HFF-Myc (cell line): ENCODE data around the gene ACTN4.

Experiments
- DNase-seq: peaks from one replicate; pipeline ENCODE4 v3.0.0-alpha.2; 2011; ENCODE audit warnings: low read depth; ENCODE audit errors: extremely low read depth
- H3K4me3 ChIP-seq: replicated peaks from 2 replicates; pipeline ENCODE4 v1.5.1; 2011; ENCODE audit warnings: low read depth, mild to moderate bottlenecking, control low read depth, low read length
- CTCF ChIP-seq: IDR thresholded peaks from 2 replicates; pipeline ENCODE4 v1.5.1; 2012; ENCODE audit warnings: mild to moderate bottlenecking, low read depth, low read length, control low read depth; ENCODE audit errors: missing control alignments

ACTN4 gene

GRCh38 chr19:38639679-38640078 is 7.8 kb upstream of the ACTN4 start:
- no peak for TF ChIP-seq CTCF
- no peak overlapping the region for H3K4me3 ChIP-seq
- no peak for DNase-seq

- no peak overlapping the region for H3K4me3 ChIP-seq
- DNase-seq, result no peak
- no peak for TF ChIP-seq CTCF
Observed at GRCh38 chr19:38640368-38640767, 7.1 kb upstream of the ACTN4 start.

GRCh38 chr19:38642176-38642575 is 5.3 kb upstream of the ACTN4 start:
- no peak for TF ChIP-seq CTCF
- H3K4me3 ChIP-seq, result no peak overlapping the region
- DNase-seq, result no peak

- no peak for DNase-seq
- no peak for TF ChIP-seq CTCF
- no peak overlapping the region for H3K4me3 ChIP-seq
Observed at GRCh38 chr19:38644719-38645118, 2.7 kb upstream of the ACTN4 start.

GRCh38 chr19:38647966-38648768 is 718 bp downstream of the ACTN4 start:
- no peak for TF ChIP-seq CTCF
- DNase-seq, result no peak

GRCh38 chr19:38648769-38649304 is 1.4 kb downstream of the ACTN4 start:
- H3K4me3 ChIP-seq, result peak overlapping the region; percentile 79
- DNase-seq, result no peak
- no peak for TF ChIP-seq CTCF

More at GRCh38 chr19:38647966-38648768, 718 bp downstream of the ACTN4 start:
- peak overlapping the region; percentile 79 for H3K4me3 ChIP-seq
